ENCODE results near the gene PLEKHD1.

GRCh38 chr14:69572030-69572840, 87.7 kb downstream of the PLEKHD1 start:
- TF ChIP-seq GTF2F1 (IDR thresholded peaks at IDR 0.05; ENCODE audit: borderline replicate concordance, low read depth, low read length) (no peak), TAF1 (IDR thresholded peaks at IDR 0.05; ENCODE audit: low read depth, low read length) (no peak), MAX (IDR thresholded peaks at IDR 0.05) (peak; percentile 83), CTCF (IDR thresholded peaks at IDR 0.05; ENCODE audit: control extremely low read depth in 1 of 3, insufficient read depth in 1 of 3, low read depth in 1 of 3, low read length in 3 of 3) (no peak), EZH2 (IDR thresholded peaks at IDR 0.05; ENCODE audit: low read depth, low read length, severe bottlenecking) (peak; percentile 58)
